K562 (cell line): ENCODE data around the gene CCDC82. TPM values are rescaled to one million over a fixed set of nuclear protein-coding genes. Genes with fewer than 3 reads are reported as not detected.

ENCODE experiments used
- CBX5 ChIP-seq: IDR thresholded peaks from 2 replicates; pipeline ENCODE4 v1.6.1; 2014; ENCODE audit warnings: low read depth, borderline replicate concordance
- CHD2 ChIP-seq: IDR thresholded peaks from 2 replicates; pipeline ENCODE4 v1.6.1; 2011; ENCODE audit warnings: low read depth, low read length
- FUS ChIP-seq: fragments of 200-400 bp; formaldehyde crosslinking; optimal IDR thresholded peaks from 2 replicates; pipeline ENCODE3; 2017; ENCODE audit warnings: low read depth, low read length
- HDAC8 ChIP-seq: fragments of 450-650 bp; IDR thresholded peaks from 2 replicates; pipeline ENCODE4 v1.6.1; 2016; ENCODE audit warnings: mild to moderate bottlenecking, missing genetic modification characterization, moderate library complexity, missing compliant biosample characterization
- HMBOX1 ChIP-seq: sonication (generic); IDR thresholded peaks from 2 replicates; pipeline ENCODE4 v1.6.1; 2016
- KDM5B ChIP-seq: fragments of 200-600 bp; sonication (generic); IDR thresholded peaks from 2 replicates; pipeline ENCODE4 v1.6.1; 2012; ENCODE audit warnings: low read depth, mild to moderate bottlenecking, moderate library complexity, low read length, control low read depth, inconsistent platforms; ENCODE audit not compliant: insufficient replicate concordance
- MAZ ChIP-seq, 2 experiments: fragments of 450-650 bp in 1 of 2; sonication (generic) in 1 of 2; formaldehyde crosslinking; IDR thresholded peaks in 1 of 2; conservative IDR thresholded peaks in 1 of 2; 2 replicates each; pipeline versions ENCODE4 v1.4.0 to v1.5.0; 2020; ENCODE audit warnings: mild to moderate bottlenecking in 1 of 2, missing genetic modification reagents in 1 of 2
- MNT ChIP-seq, 2 experiments: fragments of 450-650 bp; conservative IDR thresholded peaks; 2 replicates each; pipeline ENCODE4 v1.6.1; 2017; ENCODE audit warnings: mild to moderate bottlenecking in 2 of 2, moderate library complexity in 2 of 2
- NBN ChIP-seq: fragments of 450-650 bp; IDR thresholded peaks from 2 replicates; pipeline ENCODE4 v1.6.1; 2016; ENCODE audit warnings: low read depth, mild to moderate bottlenecking
- NFIC ChIP-seq: fragments of 450-650 bp; IDR thresholded peaks from 2 replicates; pipeline ENCODE4 v1.6.1; 2017; ENCODE audit warnings: mild to moderate bottlenecking, inconsistent platforms
- POLR3A ChIP-seq: IDR thresholded peaks from 2 replicates; pipeline ENCODE4 v1.6.1; 2011; ENCODE audit warnings: borderline replicate concordance, mild to moderate bottlenecking, moderate library complexity; ENCODE audit not compliant: insufficient read length, insufficient read depth; ENCODE audit errors: extremely low read depth
- POU5F1 ChIP-seq: fragments of 150-350 bp; IDR thresholded peaks from 2 replicates; pipeline ENCODE4 v1.6.1; 2014; ENCODE audit warnings: borderline replicate concordance, low read length, low read depth, mild to moderate bottlenecking; ENCODE audit not compliant: partially characterized antibody
- RCOR1 ChIP-seq, 2 experiments: IDR thresholded peaks; 2 replicates each; pipeline ENCODE4 v1.6.1; 2012; ENCODE audit warnings: low read depth in 2 of 2, low read length in 2 of 2, borderline replicate concordance in 1 of 2, improper control_type of control experiment in 1 of 2
- SP1 ChIP-seq: sonication (generic); formaldehyde crosslinking; IDR thresholded peaks from 2 replicates; pipeline ENCODE4 v1.8.1; 2022; ENCODE audit warnings: mild to moderate bottlenecking, missing genetic modification reagents
- TCF3 ChIP-seq: sonication (generic); formaldehyde crosslinking; IDR thresholded peaks from 2 replicates; pipeline ENCODE4 v1.4.0; 2020; ENCODE audit warnings: mild to moderate bottlenecking, missing genetic modification reagents
- TSC22D4 ChIP-seq: fragments of 450-650 bp; IDR thresholded peaks from 2 replicates; pipeline ENCODE4 v1.6.1; 2016; ENCODE audit warnings: missing genetic modification characterization, missing biosample characterization, control low read depth
- XRCC3 ChIP-seq: fragments of 450-650 bp; IDR thresholded peaks from 2 replicates; pipeline ENCODE4 v1.6.1; 2017; ENCODE audit warnings: mild to moderate bottlenecking, moderate library complexity
- ZNF444 ChIP-seq: fragments of 250-450 bp; sonication (Bioruptor Pico); IDR thresholded peaks from 2 replicates; pipeline ENCODE4 v1.4.0; 2020; ENCODE audit warnings: mild to moderate bottlenecking, moderate library complexity
- polyA plus RNA-seq, 8 experiments: library from polyadenylated mRNA; depleted of rRNA in 4 of 8; stranded (reverse) in 5 of 8; unstranded in 3 of 8; fragments of >200 nt; fragmentation: Nextera tagmentation in 2 of 8; fragmentation: Illumina TruSeq in 1 of 8; extraction: Ambion mirVana in 2 of 8; extraction: Trizol in 1 of 8; gene quantifications; 2 replicates each; pipeline versions ENCODE4 v1.2.1 to v1.2.3, GENCODE V29; 2011 to 2014; ENCODE audit warnings: inconsistent platforms in 1 of 8, missing spikeins in 1 of 8
- total RNA-seq, 7 experiments: library from RNA; depleted of rRNA in 6 of 7; stranded (reverse); fragments of >200 nt in 6 of 7; fragmentation: Illumina TruSeq in 2 of 7; extraction: Trizol in 2 of 7; gene quantifications; 2 replicates each; pipeline versions ENCODE4 v1.2.1 to v1.2.3, GENCODE V29; 2011 to 2021; ENCODE audit warnings: low replicate concordance in 1 of 7
- TF ChIP-seq, protein P1 (sequence below): fragments of 450-650 bp; formaldehyde crosslinking; IDR thresholded peaks from 2 replicates; pipeline ENCODE4 v1.4.0; 2022; ENCODE audit warnings: missing genetic modification characterization
- TF ChIP-seq, protein P2 (sequence below), 2 experiments: fragments of 200-800 bp in 1 of 2; sonication (Bioruptor generic) in 1 of 2; sonication (generic) in 1 of 2; formaldehyde crosslinking in 1 of 2; IDR thresholded peaks in 1 of 2; conservative IDR thresholded peaks in 1 of 2; 2 replicates each; pipeline versions ENCODE4 v1.5.0 to v1.6.1; 2016 to 2020; ENCODE audit warnings: missing compliant biosample characterization in 1 of 2, missing genetic modification characterization in 1 of 2, missing genetic modification reagents in 1 of 2

The CCDC82 gene
- total and polyA plus RNA-seq, 9 of the 15 experiments (the other 6 are each of a cell fraction or from before 2014, with no cell fraction given), result 12.5 to 51.3 (median 24.5) TPM

- TF ChIP-seq CBX5, result 0 out of 2 replicates have a peak, but pooled peaks have one; percentile 5
- no peak for TF ChIP-seq XRCC3
- peak; percentile 73 to 77; a peak in 3 of 4 replicates for TF ChIP-seq MNT (conservative IDR thresholded peaks at IDR 0.05)
- peak; percentile 73 to 74; a peak in 3 of 4 replicates for TF ChIP-seq MAZ (CRISPR knock-in tag; conservative IDR thresholded peaks at IDR 0.05 in 1 of 2, IDR thresholded peaks at IDR 0.05 in 1 of 2)
- peak in 1 of 2 experiments; percentile 27; a peak in 1 of 4 replicates for TF ChIP-seq RCOR1 (IDR thresholded peaks at IDR 0.05; ENCODE audit: borderline replicate concordance in 1 of 2, low read depth in 2 of 2, low read length in 2 of 2)
- TF ChIP-seq NFIC, result 0 out of 2 replicates have a peak, but pooled peaks have one; percentile 34
- TF ChIP-seq POLR3A, result no peak
- peak; percentile 93 for TF ChIP-seq SP1 (CRISPR knock-in tag)
- TF ChIP-seq TCF3 (CRISPR knock-in tag), result no peak
- TF ChIP-seq FUS, result no peak
- TF ChIP-seq TSC22D4 (tag), result no peak
- TF ChIP-seq, protein P1, sequence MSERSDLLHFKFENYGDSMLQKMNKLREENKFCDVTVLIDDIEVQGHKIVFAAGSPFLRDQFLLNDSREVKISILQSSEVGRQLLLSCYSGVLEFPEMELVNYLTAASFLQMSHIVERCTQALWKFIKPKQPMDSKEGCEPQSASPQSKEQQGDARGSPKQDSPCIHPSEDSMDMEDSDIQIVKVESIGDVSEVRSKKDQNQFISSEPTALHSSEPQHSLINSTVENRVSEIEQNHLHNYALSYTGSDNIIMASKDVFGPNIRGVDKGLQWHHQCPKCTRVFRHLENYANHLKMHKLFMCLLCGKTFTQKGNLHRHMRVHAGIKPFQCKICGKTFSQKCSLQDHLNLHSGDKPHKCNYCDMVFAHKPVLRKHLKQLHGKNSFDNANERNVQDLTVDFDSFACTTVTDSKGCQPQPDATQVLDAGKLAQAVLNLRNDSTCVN (CRISPR knock-in tag), result no peak
- TF ChIP-seq ZNF444, result no peak
- TF ChIP-seq NBN, result 0 out of 2 replicates have a peak, but pooled peaks have one; percentile 33
- peak; percentile 43; the same call in 1 of the 2 replicates for TF ChIP-seq HMBOX1
- no peak for TF ChIP-seq HDAC8 (tag)
- TF ChIP-seq, protein P2, sequence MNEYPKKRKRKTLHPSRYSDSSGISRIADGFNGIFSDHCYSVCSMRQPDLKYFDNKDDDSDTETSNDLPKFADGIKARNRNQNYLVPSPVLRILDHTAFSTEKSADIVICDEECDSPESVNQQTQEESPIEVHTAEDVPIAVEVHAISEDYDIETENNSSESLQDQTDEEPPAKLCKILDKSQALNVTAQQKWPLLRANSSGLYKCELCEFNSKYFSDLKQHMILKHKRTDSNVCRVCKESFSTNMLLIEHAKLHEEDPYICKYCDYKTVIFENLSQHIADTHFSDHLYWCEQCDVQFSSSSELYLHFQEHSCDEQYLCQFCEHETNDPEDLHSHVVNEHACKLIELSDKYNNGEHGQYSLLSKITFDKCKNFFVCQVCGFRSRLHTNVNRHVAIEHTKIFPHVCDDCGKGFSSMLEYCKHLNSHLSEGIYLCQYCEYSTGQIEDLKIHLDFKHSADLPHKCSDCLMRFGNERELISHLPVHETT (CRISPR knock-in tag; conservative IDR thresholded peaks at IDR 0.05 in 1 of 2, IDR thresholded peaks at IDR 0.05 in 1 of 2), result peak in 1 of 2 experiments; percentile 29; a peak in 1 of 4 replicates
- peak; percentile 85 for TF ChIP-seq KDM5B
- no peak for TF ChIP-seq POU5F1
- TF ChIP-seq CHD2, result no peak
Measured at GRCh38 chr11:96389720-96390487, at the start of gene CCDC82, which contains the start of gene JRKL (continued).
